Stomach (tissue), 4 donors: Measurements from ENCODE around the gene SYNJ1.

Experiments used
- CTCF ChIP-seq, 7 experiments: fragments of 450-650 bp in 4 of 7; fragments of 200-600 bp in 3 of 7; sonication (generic) in 3 of 7; IDR thresholded peaks; one replicate each; pipeline ENCODE4 v1.5.1; 2016 to 2019; ENCODE audit warnings: antibody characterized with exemption in 7 of 7, control low read depth in 2 of 7, mild to moderate bottlenecking in 1 of 7
- EP300 ChIP-seq: sonication (generic); formaldehyde crosslinking; IDR thresholded peaks from one replicate; pipeline ENCODE4 v1.6.1; 2017; ENCODE audit warnings: antibody characterized with exemption

- TF ChIP-seq CTCF (IDR thresholded peaks at IDR 0.05) = no peak
- no peak for TF ChIP-seq EP300
These were observed 1.0 kb upstream of the SYNJ1 start for GRCh38 chr21:32728848-32729247.
